ENCODE measurements around the gene KRAS.

The KRAS gene

DNA sequence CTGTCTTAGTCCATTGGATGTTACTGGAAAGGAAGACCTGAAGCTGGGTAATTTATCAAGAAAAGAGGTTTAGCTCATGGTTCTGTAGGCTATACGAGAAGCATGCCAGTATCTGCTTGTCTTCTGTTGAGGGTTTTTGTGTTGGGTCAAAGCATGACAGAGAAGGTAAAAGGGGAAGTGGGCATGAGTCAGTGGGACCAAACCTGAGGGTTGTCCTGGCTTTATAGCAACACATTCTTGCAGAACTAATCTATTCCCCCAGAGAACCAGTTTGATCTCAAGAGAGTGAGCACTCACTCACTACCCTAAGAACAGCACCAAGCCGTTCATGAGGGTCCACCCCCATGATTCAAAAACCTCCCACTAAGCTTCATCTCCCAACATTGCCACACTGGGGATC lies 19.0 kb upstream of the KRAS start:
- no peak for DNase-seq (ENCODE audit: low read depth)
- TF ChIP-seq, protein P1, sequence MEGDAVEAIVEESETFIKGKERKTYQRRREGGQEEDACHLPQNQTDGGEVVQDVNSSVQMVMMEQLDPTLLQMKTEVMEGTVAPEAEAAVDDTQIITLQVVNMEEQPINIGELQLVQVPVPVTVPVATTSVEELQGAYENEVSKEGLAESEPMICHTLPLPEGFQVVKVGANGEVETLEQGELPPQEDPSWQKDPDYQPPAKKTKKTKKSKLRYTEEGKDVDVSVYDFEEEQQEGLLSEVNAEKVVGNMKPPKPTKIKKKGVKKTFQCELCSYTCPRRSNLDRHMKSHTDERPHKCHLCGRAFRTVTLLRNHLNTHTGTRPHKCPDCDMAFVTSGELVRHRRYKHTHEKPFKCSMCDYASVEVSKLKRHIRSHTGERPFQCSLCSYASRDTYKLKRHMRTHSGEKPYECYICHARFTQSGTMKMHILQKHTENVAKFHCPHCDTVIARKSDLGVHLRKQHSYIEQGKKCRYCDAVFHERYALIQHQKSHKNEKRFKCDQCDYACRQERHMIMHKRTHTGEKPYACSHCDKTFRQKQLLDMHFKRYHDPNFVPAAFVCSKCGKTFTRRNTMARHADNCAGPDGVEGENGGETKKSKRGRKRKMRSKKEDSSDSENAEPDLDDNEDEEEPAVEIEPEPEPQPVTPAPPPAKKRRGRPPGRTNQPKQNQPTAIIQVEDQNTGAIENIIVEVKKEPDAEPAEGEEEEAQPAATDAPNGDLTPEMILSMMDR (IDR thresholded peaks at IDR 0.05; ENCODE audit: control insufficient read depth, extremely low read depth, insufficient read depth): no peak
- H3K4me3 ChIP-seq (ENCODE audit: low read depth, low read length): no peak overlapping the region

DNA sequence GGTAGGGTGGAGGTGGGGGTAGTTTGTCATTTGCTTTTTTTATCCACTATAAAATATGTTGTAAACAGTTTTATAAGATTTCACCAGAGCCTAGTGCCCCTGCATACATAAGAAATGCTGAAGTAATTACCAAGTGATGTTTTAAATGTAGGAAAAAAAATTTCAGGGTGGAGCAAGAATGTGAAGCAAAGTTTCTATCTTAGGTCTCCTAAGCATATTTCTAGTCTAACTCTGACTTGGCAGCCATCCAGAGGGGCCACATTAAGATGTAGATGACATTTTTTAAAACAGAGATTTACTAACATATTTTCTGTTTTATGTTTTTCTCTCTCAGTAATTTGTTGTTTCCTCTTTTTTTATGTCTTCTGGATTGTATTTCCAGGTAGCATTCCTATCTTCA lies 15.8 kb upstream of the KRAS start:
- H3K4me3 ChIP-seq (ENCODE audit: low read depth, low read length): no peak overlapping the region
- TF ChIP-seq, protein P1 (IDR thresholded peaks at IDR 0.05; ENCODE audit: control insufficient read depth, extremely low read depth, insufficient read depth): no peak
- no peak for DNase-seq (ENCODE audit: low read depth)

DNA sequence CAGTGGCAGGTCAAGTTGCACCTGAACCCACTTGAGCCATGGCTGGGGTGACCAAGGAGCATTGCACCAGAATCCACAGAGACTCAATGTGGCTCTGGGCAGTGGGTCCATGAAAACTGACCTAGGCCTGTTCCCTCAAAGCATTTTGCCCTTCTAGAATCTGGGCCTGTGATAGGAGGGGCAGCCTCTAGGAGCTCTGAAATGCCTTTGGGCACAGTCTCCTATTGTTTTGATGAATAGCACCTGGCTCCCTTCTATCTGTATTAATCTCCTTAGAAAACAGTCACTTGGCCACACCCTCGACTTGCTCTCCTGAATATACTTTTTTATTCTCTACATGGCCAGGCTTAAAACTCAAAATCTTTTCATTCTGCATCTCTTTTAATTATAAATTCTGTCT lies 14.1 kb upstream of the KRAS start:
- no peak for DNase-seq (ENCODE audit: low read depth)
- TF ChIP-seq, protein P1 (IDR thresholded peaks at IDR 0.05; ENCODE audit: control insufficient read depth, extremely low read depth, insufficient read depth): no peak
- no peak overlapping the region for H3K4me3 ChIP-seq (ENCODE audit: low read depth, low read length)

DNA sequence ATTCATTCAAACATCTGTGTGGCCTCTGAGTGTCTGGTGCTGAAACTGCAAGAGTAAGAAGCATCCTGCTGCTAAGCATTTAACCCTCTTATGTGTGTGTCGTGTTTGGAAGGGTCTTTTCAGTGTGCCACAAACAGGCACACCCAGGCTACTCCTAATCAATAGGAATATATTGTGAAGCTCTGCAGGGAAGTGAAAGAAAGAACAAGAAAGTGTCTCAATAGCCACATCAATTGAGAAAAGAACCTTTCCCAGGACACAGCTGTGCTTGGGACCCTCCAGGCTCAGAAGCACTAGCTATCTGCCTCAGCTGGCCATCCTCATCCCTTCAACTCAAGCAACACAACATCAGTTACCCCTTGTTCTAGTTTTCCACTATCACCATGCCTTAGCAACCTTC lies 13.4 kb upstream of the KRAS start:
- TF ChIP-seq, protein P1 (IDR thresholded peaks at IDR 0.05; ENCODE audit: control insufficient read depth, extremely low read depth, insufficient read depth): no peak
- H3K4me3 ChIP-seq (ENCODE audit: low read depth, low read length): no peak overlapping the region
- no peak for DNase-seq (ENCODE audit: low read depth)

DNA sequence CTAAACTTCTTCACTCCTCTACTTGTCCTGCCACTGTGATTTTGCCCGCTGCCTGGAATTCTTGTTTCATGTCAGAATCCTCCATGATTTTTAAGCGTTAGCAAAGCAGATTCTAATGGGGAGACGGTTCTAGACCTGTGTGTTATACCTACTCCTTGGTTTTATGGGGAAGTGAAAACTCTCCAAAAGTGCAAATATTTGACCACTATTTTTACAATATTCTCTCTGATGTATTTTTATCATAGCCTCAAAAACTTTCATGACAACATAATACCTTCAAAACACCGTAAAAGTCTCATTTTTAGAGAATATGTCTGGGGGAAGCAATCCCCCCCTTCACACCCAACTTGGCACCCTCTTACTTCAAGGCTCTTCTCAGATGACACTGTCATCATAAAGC lies 12.9 kb upstream of the KRAS start:
- no peak overlapping the region for H3K4me3 ChIP-seq (ENCODE audit: low read depth, low read length)
- TF ChIP-seq, protein P1 (IDR thresholded peaks at IDR 0.05; ENCODE audit: control insufficient read depth, extremely low read depth, insufficient read depth): no peak
- DNase-seq (ENCODE audit: low read depth): no peak

DNA sequence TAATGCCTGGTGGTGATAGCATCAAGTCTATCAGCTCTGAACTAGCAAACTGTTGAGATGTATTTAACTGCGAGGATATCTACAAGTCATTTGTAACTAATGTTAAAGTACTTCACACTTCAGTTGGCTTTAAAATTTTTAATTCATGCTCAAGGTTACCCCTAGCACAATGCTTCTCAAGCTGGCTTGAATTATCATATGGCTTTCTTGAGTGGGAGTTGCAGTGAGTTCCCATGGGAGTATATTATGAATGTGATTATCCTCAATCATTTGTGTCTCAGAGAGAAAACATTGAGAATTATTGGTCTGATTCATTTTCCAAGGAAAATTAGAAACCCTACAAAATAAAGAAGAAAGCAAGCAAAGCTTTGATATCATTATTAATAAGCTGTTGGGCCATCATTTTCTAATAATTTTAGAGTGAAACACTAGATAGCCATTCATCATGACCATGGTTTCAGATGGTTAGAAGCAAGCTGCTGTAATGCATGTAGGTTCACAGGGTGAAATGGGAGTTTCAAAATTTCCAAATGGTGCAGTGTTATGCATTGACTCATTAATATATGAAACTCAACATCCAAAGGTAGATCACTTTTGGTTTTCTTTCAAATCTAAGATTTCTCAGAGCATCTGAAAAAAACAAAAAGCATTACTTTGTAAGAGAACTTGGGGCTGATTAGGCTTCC lies 11.8 kb upstream of the KRAS start:
- TF ChIP-seq, protein P1 (IDR thresholded peaks at IDR 0.05; ENCODE audit: control insufficient read depth, extremely low read depth, insufficient read depth): no peak
- no peak for DNase-seq (ENCODE audit: low read depth)
- no peak overlapping the region for H3K4me3 ChIP-seq (ENCODE audit: low read depth, low read length)

All from LNCaP clone FGC (cell line).